MM.1S (cell line): ENCODE data around the gene COL11A1.

ENCODE experiments used
- DNase-seq: peaks from one replicate; pipeline ENCODE4 v3.0.0-alpha.2; 2015
- H2AFZ ChIP-seq: fragments of 300-600 bp; sonication (generic); 2 replicates; pipeline ENCODE4 v1.6.0; 2016; ENCODE audit warnings: antibody characterized with exemption, low read length
- H3F3A ChIP-seq: fragments of 300-600 bp; sonication (generic); 2 replicates; pipeline ENCODE4 v1.6.1; 2016; ENCODE audit warnings: mild to moderate bottlenecking, antibody characterized with exemption, low read length, moderate library complexity, mixed read lengths; ENCODE audit not compliant: insufficient read depth
- H3K27ac ChIP-seq: fragments of 300-600 bp; sonication (generic); 2 replicates; pipeline ENCODE4 v1.5.1; 2016; ENCODE audit warnings: mild to moderate bottlenecking, low read length
- H3K27me3 ChIP-seq: fragments of 300-600 bp; sonication (generic); replicated peaks from 2 replicates; pipeline ENCODE4 v1.6.0; 2016; ENCODE audit warnings: low read length; ENCODE audit not compliant: insufficient read depth
- H3K36me3 ChIP-seq: fragments of 300-600 bp; sonication (generic); replicated peaks from 2 replicates; pipeline ENCODE4 v1.6.1; 2016; ENCODE audit warnings: mild to moderate bottlenecking, low read length, mixed read lengths; ENCODE audit not compliant: insufficient read depth
- H3K4me1 ChIP-seq: fragments of 300-600 bp; sonication (generic); 2 replicates; pipeline ENCODE4 v1.6.1; 2016; ENCODE audit warnings: low read length, mixed read lengths
- H3K4me2 ChIP-seq: fragments of 300-600 bp; sonication (generic); 2 replicates; pipeline ENCODE4 v1.6.0; 2016; ENCODE audit warnings: low read depth, low read length
- H3K4me3 ChIP-seq: fragments of 300-600 bp; sonication (generic); 2 replicates; pipeline ENCODE4 v1.5.1; 2016; ENCODE audit warnings: low read length, mixed read lengths
- H3K79me2 ChIP-seq: fragments of 300-600 bp; sonication (generic); 2 replicates; pipeline ENCODE4 v1.6.1; 2016; ENCODE audit warnings: mixed run types, low read length, mixed read lengths
- H3K9ac ChIP-seq: fragments of 300-600 bp; sonication (generic); 2 replicates; pipeline ENCODE4 v1.6.1; 2016; ENCODE audit warnings: low read length, mixed read lengths
- H3K9me2 ChIP-seq: fragments of 300-600 bp; sonication (generic); replicated peaks from 2 replicates; pipeline ENCODE4 v1.6.1; 2016; ENCODE audit warnings: mild to moderate bottlenecking, low read length, mixed read lengths; ENCODE audit not compliant: insufficient read depth
- H3K9me3 ChIP-seq: fragments of 300-600 bp; sonication (generic); replicated peaks from 2 replicates; pipeline ENCODE4 v1.6.1; 2016; ENCODE audit warnings: mild to moderate bottlenecking, low read length, mixed read lengths; ENCODE audit not compliant: insufficient read depth
- H4K20me1 ChIP-seq: fragments of 300-600 bp; sonication (generic); 2 replicates; pipeline ENCODE4 v1.6.1; 2016; ENCODE audit warnings: mild to moderate bottlenecking, low read length, moderate library complexity, mixed read lengths; ENCODE audit not compliant: insufficient read depth
- CTCF ChIP-seq: fragments of 300-600 bp; sonication (generic); IDR thresholded peaks from 2 replicates; pipeline ENCODE4 v1.5.1; 2016; ENCODE audit warnings: antibody characterized with exemption, low read length, mixed read lengths
- EZH2 ChIP-seq: fragments of 300-600 bp; sonication (generic); optimal IDR thresholded peaks from 2 replicates; pipeline ENCODE3; 2017; ENCODE audit warnings: low read depth, mild to moderate bottlenecking, antibody characterized with exemption, low read length, mixed read lengths
- EZH2phosphoT487 ChIP-seq: fragments of 300-600 bp; sonication (generic); IDR thresholded peaks from 2 replicates; pipeline ENCODE4 v1.6.1; 2018; ENCODE audit warnings: antibody characterized with exemption, low read length

The COL11A1 gene

DNA sequence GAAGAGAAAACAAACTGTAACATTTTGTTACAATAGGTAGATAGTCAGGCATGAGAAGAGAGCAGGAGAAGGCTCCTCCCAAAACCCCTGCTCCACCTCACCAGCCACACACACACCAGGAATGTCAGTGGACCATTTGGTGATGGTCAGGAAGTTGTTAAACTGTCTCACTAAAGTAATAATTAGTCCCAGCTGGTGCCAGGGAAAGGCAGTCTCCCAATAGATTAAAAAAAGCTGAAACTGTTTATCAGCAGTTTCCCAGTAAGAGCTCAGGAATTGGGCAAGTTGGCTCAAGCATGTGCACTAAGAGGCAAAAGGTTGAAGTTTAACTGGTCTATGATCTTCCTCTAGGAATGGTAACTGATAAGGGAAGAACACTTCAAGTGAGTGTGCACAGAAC, 249.6 kb downstream of the COL11A1 start:
- no peak for TF ChIP-seq EZH2phosphoT487
- Histone ChIP-seq H3K27me3 (no peaks in the 10 kb centered on the region), H3K9me2 (no peaks in the 10 kb centered on the region), H3K27ac (no peak overlapping the region), H3K4me1 (no peaks in the 10 kb centered on the region), H2AFZ (no peak overlapping the region), H3F3A (no peaks in the 10 kb centered on the region), H3K79me2 (no peaks in the 10 kb centered on the region), H3K4me2 (no peak overlapping the region), H3K9ac (no peak overlapping the region), H3K4me3 (no peak overlapping the region), H4K20me1 (no peaks in the 10 kb centered on the region), H3K36me3 (no peaks in the 10 kb centered on the region), H3K9me3 (no peaks in the 10 kb centered on the region)
- no peak for DNase-seq

- H3K79me2 ChIP-seq = no peaks in the 10 kb centered on the region
- no peaks in the 10 kb centered on the region for H3K9me2 ChIP-seq
- no peaks in the 10 kb centered on the region for H3K36me3 ChIP-seq
- H3K27ac ChIP-seq = no peak overlapping the region
- no peaks in the 10 kb centered on the region for H3F3A ChIP-seq
- no peak overlapping the region for H3K4me3 ChIP-seq
- H3K9ac ChIP-seq = no peak overlapping the region
- no peak overlapping the region for H3K4me2 ChIP-seq
- no peak overlapping the region for H2AFZ ChIP-seq
- DNase-seq = no peak
- no peaks in the 10 kb centered on the region for H3K4me1 ChIP-seq
- no peaks in the 10 kb centered on the region for H3K27me3 ChIP-seq
- H3K9me3 ChIP-seq = no peaks in the 10 kb centered on the region
- H4K20me1 ChIP-seq = no peaks in the 10 kb centered on the region
- TF ChIP-seq EZH2phosphoT487 (no peak), CTCF (no peak), EZH2 (no peak)
These were observed 251.1 kb downstream of the COL11A1 start for GRCh38 chr1:102857251-102857650.

DNA sequence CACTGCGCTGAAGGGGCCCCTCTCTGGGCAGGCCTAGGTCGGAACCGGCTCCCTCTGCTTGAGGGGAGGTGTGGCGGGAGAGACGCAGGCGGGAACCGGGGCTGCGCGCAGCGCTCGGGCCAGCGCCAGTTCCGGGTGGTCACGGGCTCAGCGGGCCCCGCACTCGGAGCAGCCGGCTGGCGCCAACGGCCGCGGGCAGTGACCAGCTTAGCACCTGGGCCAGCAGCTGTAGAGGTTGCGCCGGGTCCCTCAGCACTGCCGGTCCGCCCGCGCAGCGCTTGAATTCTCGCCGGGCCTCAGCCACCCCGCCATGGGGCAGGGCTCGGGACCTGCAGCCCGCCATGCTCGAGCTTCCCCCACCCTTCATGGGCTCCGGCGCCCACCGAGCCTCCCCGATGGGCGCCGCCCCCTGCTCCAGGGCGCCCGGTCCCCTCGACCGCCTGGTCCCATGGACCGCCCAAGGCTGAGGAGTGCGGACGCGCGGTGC, 254.6 kb downstream of the COL11A1 start:
- no peaks in the 10 kb centered on the region for H3K27me3 ChIP-seq
- H3K9ac ChIP-seq = no peak overlapping the region
- no peak overlapping the region for H2AFZ ChIP-seq
- TF ChIP-seq EZH2 = no peak
- no peak overlapping the region for H3K4me2 ChIP-seq
- no peaks in the 10 kb centered on the region for H4K20me1 ChIP-seq
- no peaks in the 10 kb centered on the region for H3K9me3 ChIP-seq
- H3K4me3 ChIP-seq = no peak overlapping the region
- H3K36me3 ChIP-seq = no peaks in the 10 kb centered on the region
- no peak for DNase-seq
- no peak overlapping the region for H3K27ac ChIP-seq
- H3K9me2 ChIP-seq = no peaks in the 10 kb centered on the region
- no peaks in the 10 kb centered on the region for H3F3A ChIP-seq
- no peaks in the 10 kb centered on the region for H3K79me2 ChIP-seq
- no peaks in the 10 kb centered on the region for H3K4me1 ChIP-seq

DNA sequence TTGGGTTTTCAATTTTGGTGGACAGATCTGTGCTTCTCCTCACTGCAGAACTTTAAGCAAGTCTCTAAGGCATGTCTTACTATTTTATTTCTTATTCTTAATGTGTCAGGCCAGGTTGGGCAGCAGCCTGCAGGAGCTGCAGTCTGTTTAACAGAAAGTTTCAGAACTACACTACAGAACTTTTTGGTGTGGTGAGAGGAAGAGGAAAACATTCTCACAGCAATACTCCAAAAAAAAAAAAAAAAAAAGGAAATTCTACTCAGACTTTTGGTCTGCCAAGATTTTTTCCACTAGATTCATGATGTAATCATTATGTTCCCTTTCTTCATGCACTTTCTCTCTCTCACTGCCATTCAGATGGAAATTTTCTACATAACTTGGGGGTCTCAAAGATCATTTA, 255.2 kb downstream of the COL11A1 start:
- Histone ChIP-seq H3K27me3 (no peaks in the 10 kb centered on the region), H3K9me2 (no peaks in the 10 kb centered on the region), H3K36me3 (no peaks in the 10 kb centered on the region), H3K79me2 (no peaks in the 10 kb centered on the region), H4K20me1 (no peaks in the 10 kb centered on the region), H2AFZ (no peak overlapping the region), H3K4me3 (no peak overlapping the region), H3K4me2 (no peak overlapping the region), H3K9ac (no peak overlapping the region), H3K27ac (no peak overlapping the region), H3K4me1 (no peaks in the 10 kb centered on the region), H3K9me3 (no peaks in the 10 kb centered on the region), H3F3A (no peaks in the 10 kb centered on the region)
- TF ChIP-seq CTCF = no peak
- no peak for TF ChIP-seq EZH2
- TF ChIP-seq EZH2phosphoT487 = no peak
- DNase-seq = no peak
